Kidney tubule cell (primary cell): Measurements from ENCODE around the gene INVS.
"Not testable (repeated sequence)": the region's sequence is repeated elsewhere in the genome, so short reads cannot be mapped to it uniquely, and the experiment has no call there.

Experiments used
- DNase-seq: peaks from one replicate; pipeline ENCODE4 v3.0.0-alpha.2; 2018; ENCODE audit warnings: low spot score

INVS gene

GRCh38 chr9:100338736-100339135 lies 239.7 kb downstream of the INVS start:
- not testable (repeated sequence) for DNase-seq

- DNase-seq, result no peak
Measured at GRCh38 chr9:100340224-100340623, 241.2 kb downstream of the INVS start.

GRCh38 chr9:100341889-100342288 lies 242.8 kb downstream of the INVS start:
- DNase-seq, result no peak

- DNase-seq, result no peak
Measured at GRCh38 chr9:100346836-100347235, 247.8 kb downstream of the INVS start.

GRCh38 chr9:100350188-100350587 lies 251.1 kb downstream of the INVS start:
- DNase-seq, result peak; percentile 32
